ENCODE measurements around the gene EMILIN2. TPM values are rescaled to one million over a fixed set of nuclear protein-coding genes. Genes with fewer than 3 reads are reported as not detected.

Gene EMILIN2
- total and polyA plus RNA-seq, 2 donors (not counting 3 experiments of a cell fraction or from before 2014, with no cell fraction given): 9.4 to 13.4 TPM

DNA sequence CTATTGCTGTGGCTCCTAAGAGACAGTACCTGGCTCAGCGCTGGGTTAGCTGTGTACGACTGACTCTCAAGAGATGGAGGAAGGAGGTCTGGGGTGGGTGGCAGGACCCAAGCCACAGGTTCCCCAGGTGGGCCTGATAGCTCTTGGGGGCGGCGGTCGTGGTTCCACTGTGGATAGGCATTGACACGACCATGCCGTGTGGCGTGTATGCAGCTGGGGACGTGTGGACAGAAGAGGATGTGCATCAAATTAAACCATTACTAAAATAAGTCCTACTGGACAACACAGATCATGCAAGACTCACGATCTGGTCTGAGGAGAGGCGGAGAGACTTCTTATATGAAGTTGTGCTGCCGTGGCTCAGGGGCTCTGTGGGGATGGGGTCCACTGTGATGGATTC lies 78.1 kb downstream of the EMILIN2 start:
- no peak for TF ChIP-seq MYC (IDR thresholded peaks at IDR 0.05; ENCODE audit: low read depth, low read length)
- TF ChIP-seq POLR2AphosphoS5 (IDR thresholded peaks at IDR 0.05; ENCODE audit: insufficient read depth, low read depth, low read length): no peak
- TF ChIP-seq, protein P1, sequence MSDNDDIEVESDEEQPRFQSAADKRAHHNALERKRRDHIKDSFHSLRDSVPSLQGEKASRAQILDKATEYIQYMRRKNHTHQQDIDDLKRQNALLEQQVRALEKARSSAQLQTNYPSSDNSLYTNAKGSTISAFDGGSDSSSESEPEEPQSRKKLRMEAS (IDR thresholded peaks at IDR 0.05; ENCODE audit: insufficient read depth, insufficient read length): no peak
- TF ChIP-seq JUN (IDR thresholded peaks at IDR 0.05; ENCODE audit: borderline replicate concordance, insufficient read depth, insufficient read length, low read depth): no peak
- TF ChIP-seq POLR2A (IDR thresholded peaks at IDR 0.05; ENCODE audit: low read depth, low read length): no peak
- TF ChIP-seq FOS (IDR thresholded peaks at IDR 0.05; ENCODE audit: borderline replicate concordance, insufficient read depth, low read length): no peak
- no peak for TF ChIP-seq GATA2 (IDR thresholded peaks at IDR 0.05; ENCODE audit: insufficient read depth, insufficient read length, low read depth, low read length)
- TF ChIP-seq, protein P2, sequence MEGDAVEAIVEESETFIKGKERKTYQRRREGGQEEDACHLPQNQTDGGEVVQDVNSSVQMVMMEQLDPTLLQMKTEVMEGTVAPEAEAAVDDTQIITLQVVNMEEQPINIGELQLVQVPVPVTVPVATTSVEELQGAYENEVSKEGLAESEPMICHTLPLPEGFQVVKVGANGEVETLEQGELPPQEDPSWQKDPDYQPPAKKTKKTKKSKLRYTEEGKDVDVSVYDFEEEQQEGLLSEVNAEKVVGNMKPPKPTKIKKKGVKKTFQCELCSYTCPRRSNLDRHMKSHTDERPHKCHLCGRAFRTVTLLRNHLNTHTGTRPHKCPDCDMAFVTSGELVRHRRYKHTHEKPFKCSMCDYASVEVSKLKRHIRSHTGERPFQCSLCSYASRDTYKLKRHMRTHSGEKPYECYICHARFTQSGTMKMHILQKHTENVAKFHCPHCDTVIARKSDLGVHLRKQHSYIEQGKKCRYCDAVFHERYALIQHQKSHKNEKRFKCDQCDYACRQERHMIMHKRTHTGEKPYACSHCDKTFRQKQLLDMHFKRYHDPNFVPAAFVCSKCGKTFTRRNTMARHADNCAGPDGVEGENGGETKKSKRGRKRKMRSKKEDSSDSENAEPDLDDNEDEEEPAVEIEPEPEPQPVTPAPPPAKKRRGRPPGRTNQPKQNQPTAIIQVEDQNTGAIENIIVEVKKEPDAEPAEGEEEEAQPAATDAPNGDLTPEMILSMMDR (IDR thresholded peaks at IDR 0.05; ENCODE audit: extremely low read depth in 1 of 2, insufficient read depth in 1 of 2, low read depth in 1 of 2, low read length in 2 of 2): no peak
- TF ChIP-seq EZH2 (IDR thresholded peaks at IDR 0.05; ENCODE audit: borderline replicate concordance, low read depth, low read length, severe bottlenecking): no peak
- DNase-seq (ENCODE audit: low read depth, low spot score) (no peak), FAIRE-seq (no peak)
- peaks cover 6% of the 10 kb centered on the region for H3K4me1 ChIP-seq (ENCODE audit: control insufficient read depth, extremely low read depth, insufficient read depth, low read length)
- no peaks in the 10 kb centered on the region for H3K79me2 ChIP-seq (ENCODE audit: control insufficient read depth, insufficient read depth, low read length)
- H2AFZ ChIP-seq (ENCODE audit: low read depth, low read length): no peak overlapping the region
- no peak overlapping the region for H3K4me3 ChIP-seq (replicated peaks in 1 of 3; ENCODE audit: insufficient read depth in 1 of 3, low read depth in 1 of 3, low read length in 3 of 3)
- intact Hi-C loops (cut with micrococcal nuclease) (loop anchor here (5.0 kb wide), 1 partner anchor 158 kb away; no protein-coding TSS in a partner anchor), dilution Hi-C loops (cut with MboI; ENCODE audit: extremely low pct_ligation_motif_present, low sequenced_read_pairs) (no loop called here)
- H3K9ac ChIP-seq (replicated peaks; ENCODE audit: extremely low read depth, insufficient read depth, low read length): no peak overlapping the region
- POLR2A ChIA-PET: no interaction called here
- BruUV-seq (replicated peaks): no TSS peak
- H3K9me3 ChIP-seq (replicated peaks; ENCODE audit: control insufficient read depth, insufficient read depth, low read length): no peaks in the 10 kb centered on the region
- H3K9me1 ChIP-seq (replicated peaks; ENCODE audit: control insufficient read depth, extremely low read depth, insufficient read depth, low read length): no peaks in the 10 kb centered on the region
- no peak overlapping the region for H3K4me2 ChIP-seq (ENCODE audit: insufficient read depth, low read length)
- no peak overlapping the region for H3K27ac ChIP-seq (ENCODE audit: insufficient read depth, low read depth, low read length)
- H3K27me3 ChIP-seq (ENCODE audit: control insufficient read depth in 2 of 2, insufficient read depth in 2 of 2, low read length in 2 of 2): no peaks in the 10 kb centered on the region
- CTCF ChIA-PET: interaction anchor here (1.0 to 1.6 kb wide), 3 partner anchors 23 to 204 kb away, joined by 3 to 6 read pairs (median 4); no protein-coding TSS in a partner anchor
- H4K20me1 ChIP-seq (replicated peaks; ENCODE audit: control insufficient read depth, extremely low read depth, insufficient read depth, low read length): no peaks in the 10 kb centered on the region
- H3K36me3 ChIP-seq (ENCODE audit: control insufficient read depth in 2 of 2, extremely low read depth in 1 of 2, insufficient read depth in 2 of 2, low read length in 2 of 2): peaks cover 23 to 28% of the 10 kb centered on the region in 2 experiments
